Activated CD4-positive, CD25-positive, alpha-beta regulatory T cell (primary cell): ENCODE results near the gene BOK.
"Not testable (repeated sequence)": the region's sequence is repeated elsewhere in the genome, so short reads cannot be mapped to it uniquely, and the experiment has no call there.

Experiments used
- DNase-seq, 4 experiments: peaks; one replicate each; lab custom pipeline; 2025; lab: John Stamatoyannopoulos, UW

The BOK gene

GRCh38 chr2:241572915-241573651, 14.5 kb downstream of the BOK start:
- DNase-seq: not testable (repeated sequence)

GRCh38 chr2:241573741-241574140, 15.2 kb downstream of the BOK start:
- no peak for DNase-seq

GRCh38 chr2:241574911-241575623, 16.5 kb downstream of the BOK start:
- no peak for DNase-seq

- DNase-seq: no peak
These were observed 17.2 kb downstream of the BOK start for GRCh38 chr2:241575624-241576292.

- no peak for DNase-seq
These were observed 17.7 kb downstream of the BOK start for GRCh38 chr2:241576293-241576654.

GRCh38 chr2:241577413-241578122, 19.0 kb downstream of the BOK start:
- DNase-seq: no peak

GRCh38 chr2:241579281-241579680, 20.7 kb downstream of the BOK start:
- no peak for DNase-seq

GRCh38 chr2:241582328-241582727, 23.8 kb downstream of the BOK start:
- no peak for DNase-seq

- no peak for DNase-seq
These were observed 24.3 kb downstream of the BOK start for GRCh38 chr2:241582806-241583205.

- DNase-seq: no peak
These were observed 25.9 kb downstream of the BOK start for GRCh38 chr2:241584436-241584835.

GRCh38 chr2:241586564-241587264, 28.2 kb downstream of the BOK start:
- DNase-seq: no peak

- not testable (repeated sequence) for DNase-seq
These were observed 31.3 kb downstream of the BOK start for GRCh38 chr2:241589863-241590262.

- DNase-seq: not testable (repeated sequence)
These were observed 32.2 kb downstream of the BOK start for GRCh38 chr2:241590496-241591455.

GRCh38 chr2:241592126-241592845, 33.7 kb downstream of the BOK start:
- DNase-seq: no peak

- no peak for DNase-seq
These were observed 34.7 kb downstream of the BOK start for GRCh38 chr2:241593271-241593670.

- DNase-seq: no peak
These were observed 37.1 kb downstream of the BOK start for GRCh38 chr2:241595600-241596140.

GRCh38 chr2:241597561-241597960, 39.0 kb downstream of the BOK start:
- DNase-seq: no peak

GRCh38 chr2:241598061-241598460, 39.5 kb downstream of the BOK start:
- no peak for DNase-seq

- DNase-seq: no peak
These were observed 39.9 kb downstream of the BOK start for GRCh38 chr2:241598487-241598886.

- no peak for DNase-seq
These were observed 41.1 kb downstream of the BOK start for GRCh38 chr2:241599615-241600014.
